HepG2 (cell line): ENCODE data around the gene STK11. TPM values are rescaled to one million over a fixed set of nuclear protein-coding genes. Genes with fewer than 3 reads are reported as not detected.

Source experiments
- ARID3A ChIP-seq: IDR thresholded peaks from 2 replicates; pipeline ENCODE4 v1.6.1; 2012; ENCODE audit warnings: low read depth, low read length, improper control_type of control experiment
- BCL3 ChIP-seq: sonication (generic); formaldehyde crosslinking; IDR thresholded peaks from 2 replicates; pipeline ENCODE4 v1.5.1; 2020; ENCODE audit warnings: mild to moderate bottlenecking, missing genetic modification reagents, moderate library complexity
- GMEB1 ChIP-seq: sonication (generic); formaldehyde crosslinking; IDR thresholded peaks from 2 replicates; pipeline ENCODE4 v1.5.1; 2020; ENCODE audit warnings: missing genetic modification reagents, mild to moderate bottlenecking, borderline replicate concordance
- HNRNPLL ChIP-seq: fragments of 200-400 bp; formaldehyde crosslinking; IDR thresholded peaks from 2 replicates; pipeline ENCODE4 v1.6.1; 2017; ENCODE audit warnings: mild to moderate bottlenecking, low read depth, low read length; ENCODE audit not compliant: poor library complexity, severe bottlenecking
- HOMEZ ChIP-seq: IDR thresholded peaks from 2 replicates; pipeline ENCODE4 v1.6.1; 2016; ENCODE audit warnings: low read depth
- NRL ChIP-seq: sonication (generic); formaldehyde crosslinking; IDR thresholded peaks from 2 replicates; pipeline ENCODE4 v1.5.0; 2020; ENCODE audit warnings: missing genetic modification reagents, mild to moderate bottlenecking, moderate library complexity, borderline replicate concordance
- PATZ1 ChIP-seq: sonication (generic); formaldehyde crosslinking; IDR thresholded peaks from 2 replicates; pipeline ENCODE4 v1.4.0; 2020; ENCODE audit warnings: missing genetic modification reagents
- PHF20 ChIP-seq: sonication (generic); formaldehyde crosslinking; IDR thresholded peaks from 2 replicates; pipeline ENCODE4 v1.5.0; 2020; ENCODE audit warnings: mild to moderate bottlenecking, missing genetic modification reagents
- RARA ChIP-seq: IDR thresholded peaks from 2 replicates; pipeline ENCODE4 v1.6.1; 2016; ENCODE audit warnings: missing genetic modification reagents, missing compliant biosample characterization
- RBFOX2 ChIP-seq: fragments of 200-400 bp; formaldehyde crosslinking; IDR thresholded peaks from 2 replicates; pipeline ENCODE4 v1.6.1; 2017; ENCODE audit warnings: low read depth, mild to moderate bottlenecking, low read length
- SIX4 ChIP-seq: sonication (generic); formaldehyde crosslinking; IDR thresholded peaks from 2 replicates; pipeline ENCODE4 v1.4.0; 2020; ENCODE audit warnings: missing genetic modification reagents
- SP2 ChIP-seq: sonication (generic); formaldehyde crosslinking; IDR thresholded peaks from 2 replicates; pipeline ENCODE4 v1.5.1; 2020; ENCODE audit warnings: mild to moderate bottlenecking, missing genetic modification reagents
- SRSF1 ChIP-seq: fragments of 200-400 bp; formaldehyde crosslinking; optimal IDR thresholded peaks from 2 replicates; pipeline ENCODE3; 2017; ENCODE audit warnings: mild to moderate bottlenecking, low read depth, low read length, moderate library complexity
- TEAD3 ChIP-seq: optimal IDR thresholded peaks from 2 replicates; pipeline ENCODE3; 2016; ENCODE audit warnings: borderline replicate concordance
- ZFYVE20 ChIP-seq: sonication (generic); formaldehyde crosslinking; IDR thresholded peaks from 2 replicates; pipeline ENCODE4 v1.8.0; 2023; ENCODE audit warnings: low read depth, mild to moderate bottlenecking, moderate library complexity, missing genetic modification reagents, borderline replicate concordance
- ZNF235 ChIP-seq: sonication (generic); formaldehyde crosslinking; IDR thresholded peaks from 2 replicates; pipeline ENCODE4 v1.8.1; 2023; ENCODE audit warnings: mild to moderate bottlenecking, missing genetic modification reagents, borderline replicate concordance
- ZNF567 ChIP-seq: sonication (generic); formaldehyde crosslinking; IDR thresholded peaks from 2 replicates; pipeline ENCODE4 v1.8.1; 2023; ENCODE audit warnings: mild to moderate bottlenecking, missing genetic modification reagents, borderline replicate concordance
- polyA plus RNA-seq, 8 experiments: library from polyadenylated mRNA; depleted of rRNA in 3 of 8; stranded (reverse) in 7 of 8; unstranded in 1 of 8; fragments of >200 nt; fragmentation: Illumina TruSeq in 4 of 8; extraction: Trizol in 4 of 8; gene quantifications; 2 replicates each; pipeline versions ENCODE4 v1.2.1 to v1.2.3, GENCODE V29; 2011 to 2016; ENCODE audit warnings: low read depth in 4 of 8, missing spikeins in 1 of 8, mixed read lengths in 1 of 8; ENCODE audit not compliant: insufficient read depth in 1 of 8
- total RNA-seq, 5 experiments: library from RNA; depleted of rRNA; stranded (reverse); fragments of >200 nt; fragmentation: Illumina TruSeq; extraction: Trizol; gene quantifications; 2 replicates each; pipeline ENCODE4 v1.2.3, GENCODE V29; 2016; ENCODE audit warnings: low read depth in 1 of 5

The STK11 gene
- total and polyA plus RNA-seq, 2 of the 13 experiments (the other 11 are each of a cell fraction or from before 2014, with no cell fraction given): 27.5 to 43.6 TPM

DNA sequence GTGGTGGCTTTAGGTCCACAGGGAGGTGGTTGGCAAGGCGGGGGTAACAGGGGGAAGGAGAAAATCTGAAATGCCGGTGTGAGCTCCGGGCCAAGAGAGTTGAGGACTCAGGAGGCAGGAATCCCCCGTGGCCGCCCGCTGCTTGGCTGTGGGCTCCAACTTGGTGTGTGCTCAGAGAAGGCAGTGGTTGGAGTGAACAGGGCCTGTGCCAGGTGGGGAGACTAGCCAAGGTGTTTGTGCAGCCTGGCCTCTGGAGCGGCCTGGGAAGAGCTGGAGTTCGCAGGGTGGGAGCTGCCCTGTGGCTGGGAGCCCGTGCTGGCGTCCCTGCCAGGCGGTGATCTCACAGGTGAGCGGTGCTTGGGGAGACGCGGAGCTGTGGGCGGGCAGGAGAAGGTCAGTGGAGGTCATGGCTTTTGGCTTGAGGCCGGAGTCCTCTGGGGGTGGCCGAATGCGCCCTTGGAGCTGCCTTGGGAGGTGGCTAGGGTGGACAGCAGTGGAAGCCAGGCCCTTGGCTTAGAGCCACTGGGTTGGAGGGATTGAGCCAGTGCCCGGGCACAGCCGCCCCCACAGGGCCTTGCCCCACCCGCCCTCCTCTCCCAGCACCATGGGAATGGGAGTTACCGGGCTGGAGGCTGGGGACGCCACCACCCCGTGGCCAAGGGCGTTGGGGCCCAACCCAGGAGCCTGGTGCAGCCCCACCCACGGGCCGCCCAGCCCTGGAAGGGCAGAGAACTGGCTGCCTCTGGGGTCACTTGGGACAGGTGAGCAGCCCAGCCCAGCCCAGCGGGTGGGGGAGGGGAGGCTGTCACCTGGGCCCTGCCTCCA lies 56.4 kb downstream of the STK11 start (continued):
- peak; percentile 63; the same call in 1 of the 2 replicates for TF ChIP-seq PATZ1 (CRISPR knock-in tag)
- 0 out of 2 replicates have a peak, but pooled peaks have one; percentile 35 for TF ChIP-seq BCL3 (CRISPR knock-in tag)
- TF ChIP-seq SIX4 (CRISPR knock-in tag): no peak
- TF ChIP-seq NRL (CRISPR knock-in tag): peak; percentile 11; the same call in 1 of the 2 replicates
- TF ChIP-seq ZFYVE20 (CRISPR knock-in tag): no peak
- TF ChIP-seq HNRNPLL: peak; percentile 19
- TF ChIP-seq RARA (CRISPR knock-in tag): peak; percentile 68
- peak; percentile 28; the same call in 1 of the 2 replicates for TF ChIP-seq PHF20
- TF ChIP-seq TEAD3 (CRISPR knock-in tag): peak; percentile 40
- peak; percentile 12 for TF ChIP-seq SRSF1
- TF ChIP-seq ARID3A: no peak
- TF ChIP-seq ZNF567: no peak
- TF ChIP-seq ZNF235 (CRISPR knock-in tag): 0 out of 2 replicates have a peak, but pooled peaks have one; percentile 8
- peak; percentile 36; the same call in 1 of the 2 replicates for TF ChIP-seq SP2 (CRISPR knock-in tag)
- 0 out of 2 replicates have a peak, but pooled peaks have one; percentile 16 for TF ChIP-seq HOMEZ (CRISPR knock-in tag)
- TF ChIP-seq GMEB1 (CRISPR knock-in tag): peak; percentile 37; the same call in 1 of the 2 replicates
- peak; percentile 71; the same call in 1 of the 2 replicates for TF ChIP-seq RBFOX2
